Neural crest cell (in vitro differentiated cells): ENCODE measurements around the gene IFITM5. TPM values are rescaled to one million over a fixed set of nuclear protein-coding genes. Genes with fewer than 3 reads are reported as not detected.

Source experiments
- DNase-seq: peaks from one replicate; pipeline ENCODE4 v3.0.0; 2021; ENCODE audit warnings: low read depth, mixed read lengths, low spot score
- H3K27ac Mint-ChIP-seq: one replicate; pipeline ENCODE4 v1.8.0; 2021; ENCODE audit warnings: mild to moderate bottlenecking, mixed read lengths; ENCODE audit not compliant: unreplicated experiment
- H3K27me3 Mint-ChIP-seq: 2 replicates; pipeline ENCODE4 v1.8.0; 2021; ENCODE audit warnings: low read depth, mild to moderate bottlenecking, mixed read lengths
- H3K36me3 Mint-ChIP-seq: 2 replicates; pipeline ENCODE4 v1.8.0; 2021; ENCODE audit warnings: low read depth, mild to moderate bottlenecking, mixed read lengths
- H3K4me1 Mint-ChIP-seq: 2 replicates; pipeline ENCODE4 v1.8.0; 2021; ENCODE audit warnings: mixed read lengths
- H3K4me3 Mint-ChIP-seq: one replicate; pipeline ENCODE4 v1.8.0; 2021; ENCODE audit warnings: mild to moderate bottlenecking, mixed read lengths
- H3K9me3 Mint-ChIP-seq: 2 replicates; pipeline ENCODE4 v1.8.0; 2021; ENCODE audit warnings: mixed read lengths
- total RNA-seq: library from RNA; stranded (reverse); gene quantifications from 2 replicates; pipeline ENCODE4 v1.2.1, GENCODE V29; 2021
- TF ChIP-seq, protein P1 (sequence below): fragments of 200-600 bp; sonication (generic); conservative IDR thresholded peaks from 2 replicates; pipeline ENCODE4 v1.5.0; 2021; ENCODE audit warnings: antibody characterized with exemption, mild to moderate bottlenecking

IFITM5 gene
- total RNA-seq, 1 donor from 2014 or later: not detected

DNA sequence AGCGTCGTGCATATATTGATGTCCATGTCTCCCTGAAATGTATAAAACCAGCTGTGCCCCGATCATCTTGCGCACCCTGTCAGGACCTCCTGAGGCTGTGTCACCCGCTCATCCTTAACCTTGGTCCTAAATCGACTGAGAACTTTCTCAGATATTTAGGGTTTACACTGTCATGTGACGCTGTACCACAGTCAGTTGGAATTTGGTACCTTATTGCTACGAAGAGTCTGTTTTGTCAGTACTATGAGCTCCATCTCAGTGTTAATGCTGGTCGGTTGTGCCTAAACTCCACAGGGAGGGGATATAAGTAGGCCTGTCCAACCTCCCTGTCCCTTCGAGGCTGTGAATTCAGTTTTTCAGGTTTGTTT lies 6.5 kb upstream of the IFITM5 start:
- peak overlapping the region; percentile 32 for H3K4me3 Mint-ChIP-seq
- H3K27me3 Mint-ChIP-seq: peaks cover 11% of the 10 kb centered on the region
- H3K9me3 Mint-ChIP-seq: no peaks in the 10 kb centered on the region
- TF ChIP-seq, protein P1, sequence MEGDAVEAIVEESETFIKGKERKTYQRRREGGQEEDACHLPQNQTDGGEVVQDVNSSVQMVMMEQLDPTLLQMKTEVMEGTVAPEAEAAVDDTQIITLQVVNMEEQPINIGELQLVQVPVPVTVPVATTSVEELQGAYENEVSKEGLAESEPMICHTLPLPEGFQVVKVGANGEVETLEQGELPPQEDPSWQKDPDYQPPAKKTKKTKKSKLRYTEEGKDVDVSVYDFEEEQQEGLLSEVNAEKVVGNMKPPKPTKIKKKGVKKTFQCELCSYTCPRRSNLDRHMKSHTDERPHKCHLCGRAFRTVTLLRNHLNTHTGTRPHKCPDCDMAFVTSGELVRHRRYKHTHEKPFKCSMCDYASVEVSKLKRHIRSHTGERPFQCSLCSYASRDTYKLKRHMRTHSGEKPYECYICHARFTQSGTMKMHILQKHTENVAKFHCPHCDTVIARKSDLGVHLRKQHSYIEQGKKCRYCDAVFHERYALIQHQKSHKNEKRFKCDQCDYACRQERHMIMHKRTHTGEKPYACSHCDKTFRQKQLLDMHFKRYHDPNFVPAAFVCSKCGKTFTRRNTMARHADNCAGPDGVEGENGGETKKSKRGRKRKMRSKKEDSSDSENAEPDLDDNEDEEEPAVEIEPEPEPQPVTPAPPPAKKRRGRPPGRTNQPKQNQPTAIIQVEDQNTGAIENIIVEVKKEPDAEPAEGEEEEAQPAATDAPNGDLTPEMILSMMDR: no peak
- peaks cover 51% of the 10 kb centered on the region for H3K4me1 Mint-ChIP-seq
- no peak overlapping the region for H3K27ac Mint-ChIP-seq
- DNase-seq: no peak
- H3K36me3 Mint-ChIP-seq: no peaks in the 10 kb centered on the region

DNA sequence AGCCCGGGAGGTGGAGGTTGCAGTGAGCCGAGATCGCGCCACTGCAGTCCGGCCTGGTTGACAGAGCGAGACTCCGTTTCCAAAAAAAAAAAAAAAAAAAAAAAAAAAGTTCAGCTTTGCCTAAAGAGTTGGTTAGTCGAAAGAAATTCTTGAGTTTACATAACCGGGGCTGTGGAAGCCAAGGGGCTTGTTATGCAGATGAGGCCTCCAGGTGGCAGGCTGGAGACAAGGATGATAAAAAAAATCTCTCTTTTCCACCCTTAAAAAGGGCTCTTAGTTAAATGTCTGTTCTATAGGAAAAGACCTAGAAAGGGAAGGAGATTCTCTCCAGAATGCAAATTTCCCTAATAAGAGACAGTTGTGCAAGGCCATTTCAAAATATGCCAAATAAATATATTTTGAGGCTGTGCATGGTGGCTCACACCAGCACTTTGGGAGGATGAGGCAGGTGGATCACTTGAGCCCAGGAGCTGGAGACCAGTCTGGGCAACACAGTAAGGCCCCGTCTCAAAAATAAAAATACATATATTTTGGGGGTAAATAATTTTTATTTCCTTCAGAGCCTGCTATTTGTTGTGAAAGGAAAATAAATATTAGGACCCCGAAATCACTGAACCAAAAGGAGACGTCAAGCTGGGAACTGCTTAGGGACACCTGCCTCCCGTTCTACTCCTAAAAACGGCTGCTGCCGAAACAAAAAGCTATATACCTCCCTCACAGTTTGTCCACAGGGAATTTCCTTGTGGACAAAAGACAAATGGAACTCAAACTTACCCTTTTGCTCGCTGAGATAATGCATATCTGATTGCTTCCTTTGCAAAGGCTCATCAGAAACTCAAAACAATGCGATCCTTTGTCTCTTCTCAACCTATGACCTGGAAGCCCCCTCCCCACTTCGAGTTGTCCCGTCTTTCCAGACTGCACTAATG lies 5.9 kb upstream of the IFITM5 start:
- Mint-ChIP-seq H3K27me3 (peaks cover 17% of the 10 kb centered on the region), H3K27ac (no peak overlapping the region), H3K9me3 (no peaks in the 10 kb centered on the region), H3K4me1 (peaks cover 57% of the 10 kb centered on the region), H3K4me3 (peak overlapping the region; percentile 79), H3K36me3 (no peaks in the 10 kb centered on the region)
- TF ChIP-seq, protein P1: peak; percentile 70
- no peak for DNase-seq

DNA sequence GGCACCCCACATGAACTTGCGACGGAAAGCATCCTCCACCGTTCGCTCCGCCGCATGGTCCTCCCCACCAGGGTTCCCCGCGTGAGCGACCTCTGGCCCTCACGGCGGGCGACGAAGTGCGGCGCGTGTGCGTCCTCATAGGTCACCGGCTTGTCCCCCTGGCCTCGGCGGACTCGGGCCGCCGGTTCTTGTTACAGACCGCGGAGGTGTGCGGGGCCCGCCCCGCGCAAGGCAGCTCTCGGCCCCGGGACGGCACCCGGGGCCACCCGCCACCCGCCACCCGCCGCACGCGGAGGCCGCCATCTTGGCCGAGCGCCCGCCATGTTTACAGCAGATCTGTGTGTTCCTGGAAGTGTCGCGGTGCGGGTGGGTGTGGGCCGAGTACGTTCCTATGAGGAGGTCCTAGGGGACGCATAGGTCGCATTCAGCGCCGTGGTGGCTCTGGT lies 4.8 kb upstream of the IFITM5 start:
- H3K4me1 Mint-ChIP-seq: peaks cover 50% of the 10 kb centered on the region
- no peak overlapping the region for H3K27ac Mint-ChIP-seq
- H3K4me3 Mint-ChIP-seq: no peak overlapping the region
- H3K36me3 Mint-ChIP-seq: no peaks in the 10 kb centered on the region
- TF ChIP-seq, protein P1: no peak
- no peak for DNase-seq
- H3K9me3 Mint-ChIP-seq: no peaks in the 10 kb centered on the region
- peaks cover 11% of the 10 kb centered on the region for H3K27me3 Mint-ChIP-seq

DNA sequence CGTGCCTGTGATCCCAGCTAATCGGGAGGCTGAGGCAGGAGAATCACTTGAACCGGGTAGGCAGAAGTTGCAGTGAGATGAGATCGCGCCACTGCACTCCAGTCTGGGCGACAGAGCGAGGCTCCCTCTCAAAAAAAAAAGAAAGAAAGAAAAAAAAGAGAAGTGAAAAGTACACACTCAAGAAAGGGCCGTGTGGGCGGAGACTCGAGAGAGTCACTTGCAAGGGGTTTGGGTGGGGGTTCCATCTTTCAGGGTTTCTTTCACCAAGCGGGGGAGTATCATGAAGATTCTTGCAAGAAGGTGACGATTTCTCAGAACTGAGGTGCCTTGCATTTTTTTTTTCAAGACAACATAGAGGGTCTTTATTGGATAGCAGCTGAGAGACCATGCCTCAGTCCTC lies 4.0 kb upstream of the IFITM5 start:
- peak overlapping the region; percentile 36 for H3K4me3 Mint-ChIP-seq
- TF ChIP-seq, protein P1: no peak
- no peak for DNase-seq
- no peak overlapping the region for H3K27ac Mint-ChIP-seq
- H3K9me3 Mint-ChIP-seq: no peaks in the 10 kb centered on the region
- peaks cover 46% of the 10 kb centered on the region for H3K4me1 Mint-ChIP-seq
- peaks cover 10% of the 10 kb centered on the region for H3K27me3 Mint-ChIP-seq
- H3K36me3 Mint-ChIP-seq: no peaks in the 10 kb centered on the region

DNA sequence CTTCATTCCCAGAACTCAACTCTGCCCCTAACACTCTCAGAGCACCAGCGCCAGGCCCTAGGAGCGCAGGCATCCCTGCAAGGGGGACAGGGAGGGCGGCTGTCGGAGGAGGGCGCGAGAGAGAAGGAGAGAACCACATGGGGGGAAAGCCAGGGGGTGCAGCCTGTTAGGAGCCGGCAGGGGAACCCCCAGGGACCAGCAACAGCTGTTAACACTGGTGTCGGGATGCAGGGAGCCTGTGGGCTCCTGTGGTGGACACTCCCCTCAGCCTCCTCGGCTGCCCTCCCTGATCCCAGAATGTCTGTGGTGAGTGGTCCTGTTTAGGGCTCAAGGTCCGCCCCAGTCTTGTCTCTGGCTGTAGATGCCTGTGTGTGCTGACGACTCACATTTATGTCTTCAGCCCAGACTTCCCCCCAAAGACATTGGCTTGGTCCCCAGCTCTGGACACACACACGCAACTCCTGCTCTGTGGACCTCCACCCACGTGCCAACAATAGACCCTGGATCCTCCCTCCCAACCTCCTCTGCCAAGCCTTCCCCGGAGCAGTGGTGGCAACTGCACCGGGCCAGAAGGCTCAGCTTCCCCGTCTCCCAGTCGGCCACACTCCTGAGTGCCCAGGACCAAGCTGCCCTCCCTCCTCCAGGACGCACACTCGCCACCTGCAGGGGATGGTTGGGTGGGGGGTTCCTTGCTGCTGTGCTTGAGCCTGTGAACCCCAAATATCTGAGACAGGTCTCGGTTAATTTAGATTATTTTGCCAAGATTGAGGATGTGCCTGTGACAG lies 817 bp upstream of the IFITM5 start:
- H3K4me1 Mint-ChIP-seq: peaks cover 30% of the 10 kb centered on the region
- DNase-seq: no peak

More for the DNA sequence above, 817 bp upstream of the IFITM5 start:
- Mint-ChIP-seq H3K27me3 (peaks cover 7% of the 10 kb centered on the region), H3K9me3 (no peaks in the 10 kb centered on the region), H3K27ac (no peak overlapping the region), H3K4me3 (no peak overlapping the region), H3K36me3 (no peaks in the 10 kb centered on the region)
- TF ChIP-seq, protein P1: no peak
